HTR-8/SVneo (cell line): Measurements from ENCODE around the gene RNF138.
A peak's percentile ranks its signal among the peaks of the same experiment; 100 is the strongest.
"Not testable (repeated sequence)": the region's sequence is repeated elsewhere in the genome, so short reads cannot be mapped to it uniquely, and the experiment has no call there.

Experiments used
- DNase-seq: peaks from one replicate; pipeline ENCODE4 v3.0.0; 2011; ENCODE audit warnings: low spot score, mixed read lengths; ENCODE audit not compliant: insufficient read length
- FAIRE-seq: peaks from 2 replicates; lab custom pipeline; 2011; peaks lifted over from hg19 to GRCh38; lab: Jason Lieb, UNC

Gene RNF138

DNA sequence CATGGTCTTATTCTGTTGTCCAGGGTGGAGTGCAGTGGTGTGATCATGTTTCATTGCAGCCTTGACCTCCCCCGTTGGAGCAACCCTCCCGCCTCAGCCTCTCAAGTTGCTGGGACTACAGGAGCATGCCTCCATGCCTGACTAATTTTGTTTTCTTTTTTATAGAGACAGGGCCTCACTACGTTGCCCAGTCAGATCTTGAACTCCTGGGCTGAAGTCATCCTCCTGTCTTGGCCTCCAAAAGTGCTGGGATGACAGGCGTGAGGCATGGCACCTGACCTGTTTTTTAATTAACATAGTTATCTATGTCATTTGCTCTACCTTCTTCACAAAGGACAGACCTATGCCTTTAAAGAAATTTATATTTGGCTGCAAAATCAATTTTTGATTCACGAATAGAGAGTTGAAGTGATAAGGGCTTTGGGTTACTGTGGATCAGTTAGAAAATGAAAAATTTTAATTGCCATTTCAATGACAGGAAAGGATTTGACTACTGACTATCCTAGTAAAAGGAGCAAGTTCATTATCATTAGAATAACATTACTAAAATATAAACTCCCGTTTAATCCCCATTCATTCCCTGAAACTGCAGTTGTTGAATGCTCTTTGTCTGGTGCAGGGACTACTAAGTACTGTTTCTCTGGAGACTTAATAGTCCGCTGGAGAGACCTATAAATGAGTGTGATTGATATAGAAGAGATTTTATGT, 3.7 kb downstream of the RNF138 start:
- FAIRE-seq (no peak), DNase-seq (no peak)

DNA sequence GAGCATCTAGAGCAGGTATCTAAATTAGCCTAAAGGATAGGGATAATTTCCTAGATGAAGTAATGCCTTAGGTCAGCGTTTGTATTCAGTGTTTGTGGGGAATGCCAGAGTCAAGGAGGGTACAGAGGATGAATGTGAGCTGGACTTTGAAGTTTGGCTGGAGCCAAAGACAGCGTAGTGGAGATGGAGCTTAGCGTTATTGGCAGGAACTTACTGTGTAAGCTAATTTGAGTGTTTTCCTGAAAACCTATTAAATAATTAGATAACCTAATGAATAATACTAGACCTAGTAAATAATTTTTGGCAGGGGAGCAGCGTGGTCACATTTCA, 4.2 kb downstream of the RNF138 start:
- DNase-seq (no peak), FAIRE-seq (no peak)

DNA sequence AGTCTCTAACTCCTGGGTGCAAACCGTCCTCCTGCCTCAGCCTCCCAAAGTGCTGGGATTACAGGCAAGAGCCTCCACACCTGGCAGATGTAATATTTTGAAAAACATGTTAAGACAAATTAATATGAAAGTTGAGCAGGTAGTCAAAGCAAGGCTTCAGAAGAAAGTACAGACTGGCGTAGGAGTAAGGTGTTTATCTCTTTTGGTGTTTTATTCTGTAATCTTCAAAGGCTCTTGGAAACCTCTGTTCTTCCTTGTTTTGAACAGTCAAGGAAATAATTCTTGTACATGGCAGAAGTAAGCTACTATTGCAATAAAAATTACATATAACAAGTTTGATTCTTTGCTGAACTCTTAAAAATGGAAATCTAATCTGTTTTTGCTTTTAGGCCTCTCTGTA, 5.3 kb downstream of the RNF138 start:
- no peak for FAIRE-seq
- DNase-seq, result no peak

DNA sequence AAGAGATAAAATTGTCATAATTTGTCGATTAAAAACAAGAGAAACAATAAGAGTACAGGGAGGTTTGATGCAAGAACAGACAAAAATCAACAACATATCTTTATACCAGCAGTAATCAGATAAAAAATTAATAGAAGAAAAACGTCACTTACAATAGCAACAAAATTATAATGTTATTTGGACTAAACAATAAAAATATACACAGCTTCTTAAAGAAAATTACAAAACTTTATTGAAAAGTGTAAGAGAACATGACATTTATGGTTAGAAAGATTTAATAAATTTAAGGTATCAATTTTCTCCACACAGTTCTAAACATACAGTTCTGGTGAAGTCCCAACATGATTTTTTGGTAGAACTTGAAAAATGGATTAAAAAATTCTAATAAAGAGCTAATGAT, 12.8 kb downstream of the RNF138 start:
- no peak for FAIRE-seq
- no peak for DNase-seq

DNA sequence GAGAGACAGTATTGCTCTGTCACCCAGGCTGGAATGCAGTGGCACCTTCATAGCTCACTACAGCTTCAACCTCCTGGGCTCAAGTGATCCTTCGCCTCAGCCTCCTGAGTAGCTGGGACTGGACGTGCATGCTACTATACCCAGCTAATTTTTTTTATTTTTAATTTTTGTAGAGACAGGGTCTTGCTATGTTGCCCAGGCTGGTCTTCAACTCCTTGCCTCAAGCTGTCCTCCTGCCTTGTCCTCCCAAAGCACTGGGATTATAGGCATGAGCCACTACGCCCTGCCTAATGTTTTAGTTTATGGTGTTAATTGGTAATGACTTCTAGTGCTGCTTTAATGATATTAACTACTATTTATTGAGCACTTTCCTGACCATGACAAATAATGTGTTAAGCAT, 18.3 kb downstream of the RNF138 start:
- FAIRE-seq (no peak), DNase-seq (no peak)

DNA sequence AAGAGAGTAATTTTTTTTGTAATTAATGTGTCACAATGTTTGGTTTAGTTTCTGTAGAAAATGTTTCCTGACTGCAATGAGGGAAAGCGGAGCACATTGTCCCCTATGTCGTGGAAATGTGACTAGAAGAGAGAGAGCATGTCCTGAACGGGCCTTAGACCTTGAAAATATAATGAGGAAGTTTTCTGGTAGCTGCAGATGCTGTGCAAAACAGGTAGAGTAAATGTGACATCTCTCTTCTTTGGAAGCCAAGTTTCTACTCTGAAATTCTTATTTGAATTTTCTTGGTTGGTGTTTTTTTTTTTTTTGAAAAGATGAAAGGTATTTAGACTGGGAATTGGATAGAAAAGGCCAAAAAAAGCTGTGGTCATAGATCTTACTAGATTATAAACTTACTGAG, 20.0 kb downstream of the RNF138 start:
- DNase-seq, result no peak
- FAIRE-seq, result no peak

DNA sequence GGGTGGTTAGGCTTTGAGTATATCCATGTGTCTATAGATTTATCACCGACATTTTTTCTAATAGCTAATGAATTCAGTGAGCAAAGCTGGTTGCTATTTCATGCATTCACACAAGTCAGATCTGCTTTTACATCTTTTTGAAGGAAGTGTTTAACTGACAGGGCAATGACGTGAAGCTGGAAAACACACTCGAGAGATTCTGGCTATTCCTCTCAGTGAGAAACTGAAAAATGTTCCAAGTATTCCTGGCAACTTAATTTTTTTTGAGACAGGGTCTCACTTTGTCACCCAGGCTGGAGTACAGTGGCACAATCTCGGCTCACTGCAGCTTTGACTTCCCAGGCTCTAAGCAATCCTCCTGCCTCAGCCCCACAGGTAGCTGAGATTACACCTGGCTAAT, 21.2 kb downstream of the RNF138 start:
- FAIRE-seq, result no peak
- no peak for DNase-seq

DNA sequence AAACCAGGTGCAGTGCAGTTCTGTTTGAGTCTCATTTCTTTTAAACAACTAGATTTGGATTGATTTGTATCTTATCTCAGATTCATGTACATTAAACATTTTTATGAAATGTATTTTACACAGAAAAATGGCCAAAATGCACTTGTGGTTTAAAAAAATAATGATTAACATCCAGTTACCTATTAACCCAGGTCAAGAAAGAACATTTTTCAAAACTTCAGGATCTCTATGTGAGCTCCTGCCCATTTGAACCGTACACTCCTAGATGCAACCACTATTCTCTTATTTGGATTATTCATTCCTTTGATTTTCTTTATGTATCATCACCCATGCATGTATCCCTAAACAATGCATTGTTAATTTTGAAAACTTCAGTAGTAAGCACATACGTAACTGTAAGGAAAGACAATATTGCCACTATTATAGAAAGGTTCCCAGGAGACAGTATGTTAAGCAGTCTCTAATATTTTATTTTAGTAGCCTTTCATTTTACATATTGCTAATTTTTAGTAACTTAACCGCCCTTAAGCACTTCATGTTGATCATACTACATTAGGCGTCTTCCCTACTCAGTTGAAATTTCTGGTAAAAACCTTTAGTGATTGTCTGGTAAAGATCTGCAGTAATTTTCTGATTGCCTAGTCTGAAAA, 22.7 kb downstream of the RNF138 start:
- no peak for DNase-seq
- FAIRE-seq, result no peak

DNA sequence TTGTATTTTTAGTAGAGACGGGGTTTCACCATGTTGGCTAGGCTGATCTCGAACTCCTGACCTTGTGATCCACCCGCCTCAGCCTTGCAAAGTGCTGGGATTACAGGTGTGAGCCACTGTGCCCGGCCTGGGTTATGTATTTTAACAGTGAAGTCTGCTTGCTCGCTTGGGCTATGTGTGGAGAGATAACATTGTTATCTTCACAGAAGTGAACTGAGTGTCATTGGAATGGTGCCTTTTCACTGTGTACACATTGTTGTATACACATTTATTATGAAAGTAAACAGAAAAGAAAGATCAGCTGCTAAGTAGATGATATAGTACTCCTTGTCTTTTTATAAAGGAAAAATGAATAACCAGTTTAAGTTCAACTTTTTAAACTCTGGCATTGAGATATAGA, 30.4 kb downstream of the RNF138 start:
- FAIRE-seq (no peak), DNase-seq (no peak)

DNA sequence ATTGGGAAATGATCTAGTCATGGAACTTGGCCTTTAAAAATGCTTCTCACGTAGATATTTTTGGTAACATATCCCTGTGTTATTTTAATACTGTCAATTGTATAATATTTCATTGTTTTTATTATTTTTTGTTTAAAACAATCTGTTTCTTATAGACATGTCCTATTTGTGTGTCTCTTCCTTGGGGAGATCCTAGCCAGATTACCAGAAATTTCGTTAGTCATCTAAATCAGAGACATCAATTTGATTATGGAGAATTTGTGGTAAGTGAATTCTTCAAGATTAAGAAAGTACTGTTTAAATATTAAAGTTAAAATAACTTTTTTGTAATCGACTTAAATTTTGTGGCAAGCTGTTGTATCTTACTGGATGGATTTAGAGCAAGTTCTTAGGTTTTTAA, 34.9 kb downstream of the RNF138 start:
- FAIRE-seq (no peak), DNase-seq (no peak)

DNA sequence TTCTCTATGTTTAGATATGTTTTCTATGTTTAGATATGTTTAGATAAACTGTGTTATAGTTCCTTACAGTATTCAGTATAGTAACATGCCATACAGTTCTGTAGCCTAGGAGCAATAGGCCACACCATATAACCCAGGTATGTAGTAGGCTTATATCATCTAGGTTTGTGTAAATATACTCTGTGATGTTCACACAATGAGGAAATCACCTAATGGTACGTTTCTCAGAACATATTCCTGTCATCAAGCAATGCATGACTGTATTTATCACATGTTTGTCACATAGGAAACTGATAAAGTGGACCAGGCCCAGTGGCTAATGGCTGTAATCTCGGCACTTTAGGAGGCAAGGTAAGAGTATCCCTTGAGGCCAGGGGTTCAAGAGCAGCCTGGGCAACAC, 44.0 kb downstream of the RNF138 start:
- no peak for FAIRE-seq
- no peak for DNase-seq

DNA sequence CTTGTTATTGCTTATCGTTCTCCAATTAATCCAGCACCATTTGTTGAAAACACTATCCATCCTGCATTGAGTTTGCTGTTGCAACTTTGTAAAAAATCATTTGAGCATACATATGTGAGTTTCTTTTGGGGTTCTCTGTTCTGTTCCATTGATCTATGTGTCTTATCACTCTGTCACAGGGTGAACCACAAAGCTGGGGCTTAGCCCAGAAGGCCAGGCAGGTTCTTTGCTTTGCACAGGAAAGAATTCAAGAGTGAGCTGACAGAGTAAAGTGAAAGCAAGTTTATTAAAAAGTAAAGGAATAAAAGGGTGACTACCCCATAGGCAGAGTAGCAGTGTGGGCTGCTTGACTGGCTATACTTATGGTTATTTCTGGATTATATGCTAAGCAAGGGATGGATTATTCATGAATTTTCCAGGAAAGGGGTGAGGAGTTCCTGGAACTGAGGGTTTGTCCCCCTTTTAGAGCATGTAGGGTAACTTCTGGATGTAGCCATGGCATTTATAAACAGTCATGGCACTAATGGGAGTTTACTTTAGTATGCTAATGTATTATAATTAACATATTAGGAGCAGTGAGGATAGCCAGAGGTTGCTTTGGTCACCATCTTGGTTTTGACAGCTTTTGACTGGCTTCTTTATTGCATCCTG, 46.8 kb downstream of the RNF138 start:
- DNase-seq (no peak), FAIRE-seq (no peak)

DNA sequence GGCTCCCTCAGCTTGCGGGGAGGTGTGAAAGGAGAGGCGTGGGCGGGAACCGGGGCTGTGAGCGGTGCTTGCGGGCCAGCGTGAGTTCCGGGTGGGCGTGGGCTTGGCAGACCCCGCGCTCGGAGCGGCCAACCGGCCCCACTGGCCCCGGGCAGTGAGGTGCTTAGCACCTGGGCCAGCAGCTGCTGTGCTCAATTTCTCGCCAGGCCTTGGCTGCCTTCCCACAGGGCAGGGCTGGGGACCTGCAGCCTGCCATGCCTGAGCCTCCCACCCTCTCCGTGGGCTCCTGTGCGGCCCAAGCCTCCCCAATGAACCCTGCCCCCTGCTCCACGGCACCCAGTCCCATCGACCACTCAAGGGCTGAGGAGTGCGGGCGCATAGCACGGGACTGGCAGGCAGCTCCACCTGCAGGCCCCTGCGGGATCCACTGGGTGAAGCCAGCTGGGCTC, 48.2 kb downstream of the RNF138 start:
- DNase-seq, result no peak
- FAIRE-seq, result no peak

DNA sequence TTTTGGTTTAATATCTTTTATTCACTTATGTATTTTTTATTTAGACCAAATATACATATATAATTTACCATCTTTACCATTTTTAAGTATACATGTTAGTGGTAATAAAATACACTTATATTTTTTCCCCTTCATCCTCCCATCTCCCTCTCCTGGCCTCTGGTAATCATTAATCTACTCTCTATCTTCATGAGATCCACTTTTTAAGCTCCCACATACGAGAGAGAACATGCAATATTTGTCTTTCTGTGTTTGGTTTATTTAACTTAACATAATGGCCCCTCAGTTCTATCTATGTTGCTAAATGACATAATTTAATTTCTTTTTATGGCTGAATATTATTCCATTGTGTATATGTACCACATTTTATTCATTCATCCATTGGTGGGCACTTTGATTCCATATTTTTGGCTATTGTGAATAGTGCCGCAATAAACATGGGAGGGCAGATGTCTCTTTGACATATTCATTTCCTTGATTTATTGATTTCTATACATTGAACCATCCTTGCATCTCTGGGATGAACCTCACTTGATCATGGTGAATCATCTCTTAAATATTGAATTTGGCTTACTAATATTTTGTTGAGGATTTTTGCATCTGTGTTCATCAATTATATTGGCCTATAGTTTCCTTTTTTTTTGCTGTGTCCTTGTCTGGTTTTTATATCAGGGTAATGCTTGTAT, 56.7 kb downstream of the RNF138 start:
- no peak for DNase-seq
- no peak for FAIRE-seq

DNA sequence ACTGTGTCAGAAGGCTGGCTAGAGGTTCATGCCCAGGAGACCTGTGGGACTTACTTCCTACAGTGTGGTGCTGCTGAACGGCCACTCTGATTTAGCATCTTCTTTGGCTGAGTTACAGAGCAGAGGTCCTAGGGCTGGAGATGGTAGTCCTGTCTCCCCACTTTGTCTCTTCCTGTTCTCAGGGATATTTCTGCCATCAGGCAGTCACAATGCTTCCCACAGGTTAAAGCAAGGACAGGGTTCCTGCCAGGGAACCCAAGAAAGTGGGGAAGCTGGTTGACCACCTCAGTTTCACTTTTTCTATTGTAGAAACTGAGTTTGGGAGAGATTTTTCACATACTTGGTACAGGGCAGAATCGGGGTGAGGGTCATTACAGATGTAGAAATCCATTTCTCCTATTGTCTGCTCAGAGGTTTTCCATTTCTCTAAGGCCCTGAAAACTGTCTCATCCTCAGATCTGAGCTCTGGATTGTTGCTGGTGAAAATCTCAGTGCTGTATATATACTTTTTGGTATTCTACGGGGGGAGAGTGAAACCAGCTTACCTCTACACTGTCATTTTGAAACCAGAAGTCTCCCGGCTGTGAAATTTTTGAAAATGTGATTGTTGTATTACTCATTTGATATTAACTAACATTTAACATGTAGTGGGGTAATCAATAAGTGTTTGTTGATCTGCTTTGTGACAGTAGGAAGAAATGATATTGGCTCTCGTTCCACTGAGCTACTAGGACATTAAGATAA, 61.2 kb downstream of the RNF138 start:
- DNase-seq (no peak), FAIRE-seq (no peak)

DNA sequence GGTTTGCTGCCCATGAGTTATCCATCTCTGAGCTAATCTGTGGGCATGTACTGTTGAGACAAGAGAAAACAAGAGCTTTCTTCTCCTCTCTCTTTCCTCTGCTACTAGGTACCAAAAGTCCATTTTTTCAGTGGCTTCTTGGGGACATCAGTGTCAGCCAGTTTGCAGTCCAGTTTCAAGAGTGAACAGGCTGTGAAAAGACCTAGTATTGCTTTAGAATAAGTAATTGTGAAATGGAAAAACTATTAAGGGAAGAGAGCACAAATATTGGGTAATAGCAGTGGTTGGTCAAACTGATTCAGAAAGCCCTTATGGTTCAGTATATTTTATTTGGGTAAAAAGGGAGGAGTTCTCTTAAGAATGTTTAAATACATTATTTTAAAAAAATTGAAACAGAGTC, 65.2 kb downstream of the RNF138 start:
- FAIRE-seq (no peak), DNase-seq (no peak)

DNA sequence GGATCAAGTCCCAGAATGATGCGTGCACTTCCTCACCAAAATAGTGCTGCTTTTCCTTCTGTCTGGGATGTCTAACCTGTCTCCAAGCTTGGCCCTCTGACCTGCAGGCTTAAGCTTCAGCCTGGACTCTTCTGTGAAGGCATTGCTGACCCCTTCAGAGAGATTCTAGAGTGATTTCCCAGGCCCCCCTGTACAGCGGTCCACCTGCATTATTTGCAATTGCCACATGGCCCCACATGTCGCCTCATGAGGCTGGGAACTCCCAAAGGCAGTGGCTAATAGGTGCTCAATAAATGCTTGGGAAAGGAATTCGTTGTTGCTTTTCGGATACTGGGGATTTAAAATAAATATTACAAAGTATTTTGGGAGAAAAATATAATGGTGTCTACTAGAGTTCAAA, 65.9 kb downstream of the RNF138 start:
- no peak for FAIRE-seq

DNA sequence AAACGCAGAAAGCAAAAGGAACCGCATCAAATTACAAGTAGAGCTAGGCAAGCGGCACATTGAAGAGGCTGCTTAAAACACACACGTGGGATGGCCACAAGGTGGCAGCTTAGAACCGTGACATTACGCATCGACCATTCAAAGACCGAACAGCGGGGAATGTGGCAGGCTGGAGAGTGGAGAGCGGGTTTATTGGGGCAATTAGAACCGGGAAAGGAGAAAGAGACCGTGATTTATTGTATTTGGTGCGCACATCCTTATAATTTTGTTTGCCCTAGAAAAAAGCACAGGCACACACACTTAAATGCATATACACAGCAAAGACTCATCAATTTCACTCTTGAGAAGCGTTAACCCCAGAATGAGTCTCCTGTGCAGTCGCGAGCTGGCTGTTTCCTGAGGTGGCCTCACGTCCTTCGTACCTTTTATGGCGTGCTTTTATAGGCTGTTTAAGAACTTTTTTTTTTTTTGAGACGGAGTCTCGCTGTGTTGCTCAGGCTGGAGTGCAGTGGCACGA, 66.5 kb downstream of the RNF138 start:
- FAIRE-seq (no peak), DNase-seq (peak; percentile 53)

More for the DNA sequence above, 65.9 kb downstream of the RNF138 start:
- no peak for DNase-seq

DNA sequence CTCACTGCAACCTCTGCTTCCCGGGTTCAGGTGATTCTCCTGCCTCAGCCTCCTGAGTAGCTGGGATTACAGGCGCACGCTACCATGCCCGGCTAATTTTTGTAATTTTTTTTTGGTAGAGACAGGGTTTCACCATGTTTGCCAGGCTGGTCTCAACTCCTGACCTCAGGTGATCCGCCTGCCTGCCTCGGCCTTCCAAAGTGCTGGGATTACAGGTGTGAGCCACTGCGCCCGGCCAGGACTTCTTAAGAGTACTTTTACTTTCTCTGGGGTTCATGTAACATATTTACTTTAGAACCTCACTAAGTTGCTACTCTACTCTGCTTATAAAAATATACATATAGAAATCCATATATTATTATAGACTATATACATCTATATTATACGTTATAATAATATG, 67.0 kb downstream of the RNF138 start:
- FAIRE-seq, result not testable (repeated sequence)

DNA sequence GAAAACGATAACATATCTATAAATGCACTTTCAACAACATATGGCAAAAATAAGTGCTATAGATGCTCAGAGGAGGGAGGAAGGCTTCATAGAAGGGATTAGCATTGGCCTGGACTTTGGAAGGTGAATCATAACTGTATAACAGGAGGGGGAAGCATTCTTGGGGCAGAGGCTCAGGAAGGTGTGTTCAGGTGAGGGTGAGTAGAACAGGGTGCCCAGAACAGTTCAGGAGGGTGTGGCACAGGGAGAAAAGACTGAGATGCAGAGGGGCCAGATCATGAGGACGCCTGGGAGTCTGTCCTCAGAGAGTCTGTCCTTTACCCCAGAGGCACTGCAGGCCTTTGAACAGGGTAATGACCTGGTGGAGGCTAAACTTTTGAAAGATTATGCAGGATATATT, 68.9 kb downstream of the RNF138 start:
- DNase-seq, result no peak
- no peak for FAIRE-seq

More for the DNA sequence above, 67.0 kb downstream of the RNF138 start:
- not testable (repeated sequence) for DNase-seq
